HFFc6 (cell line): ENCODE measurements around the gene KRT79. TPM values are rescaled to one million over a fixed set of nuclear protein-coding genes. Genes with fewer than 3 reads are reported as not detected.

ENCODE experiments used
- DNase-seq: peaks from one replicate; pipeline ENCODE4 v3.0.0-alpha.2; 2018
- H3K27ac Mint-ChIP-seq: 2 replicates; pipeline ENCODE4 v1.8.0; 2020; ENCODE audit warnings: mild to moderate bottlenecking, mixed read lengths
- H3K27me3 Mint-ChIP-seq: 2 replicates; pipeline ENCODE4 v1.8.0; 2021; ENCODE audit warnings: mild to moderate bottlenecking, moderate library complexity, mixed read lengths; ENCODE audit not compliant: insufficient read depth
- H3K36me3 Mint-ChIP-seq: 2 replicates; pipeline ENCODE4 v1.8.0; 2021; ENCODE audit warnings: low read depth, mixed read lengths
- H3K4me1 Mint-ChIP-seq: 2 replicates; pipeline ENCODE4 v1.8.0; 2020; ENCODE audit warnings: low read depth, mixed read lengths
- H3K4me3 Mint-ChIP-seq: 2 replicates; pipeline ENCODE4 v1.8.0; 2020; ENCODE audit warnings: mild to moderate bottlenecking, moderate library complexity, mixed read lengths
- H3K9me3 Mint-ChIP-seq: 2 replicates; pipeline ENCODE4 v1.8.0; 2020; ENCODE audit warnings: mild to moderate bottlenecking, mixed read lengths
- total RNA-seq, 6 experiments: library from RNA; stranded (reverse); fragmentation: NEBNext Ultra II Directional; extraction: Animal tissue kit (Norgen Biotek cat#: 25700); gene quantifications; 2 replicates in 1 of 6; 3 replicates in 5 of 6; pipeline ENCODE4 v1.2.3, GENCODE V29; 2021
- TF ChIP-seq, protein P1 (sequence below): fragments of 200-600 bp; sonication (generic); IDR thresholded peaks from 2 replicates; pipeline ENCODE4 v1.5.0; 2021; ENCODE audit warnings: antibody characterized with exemption, mild to moderate bottlenecking

The KRT79 gene
- total RNA-seq, 6 experiments from 2014 or later = not detected

DNA sequence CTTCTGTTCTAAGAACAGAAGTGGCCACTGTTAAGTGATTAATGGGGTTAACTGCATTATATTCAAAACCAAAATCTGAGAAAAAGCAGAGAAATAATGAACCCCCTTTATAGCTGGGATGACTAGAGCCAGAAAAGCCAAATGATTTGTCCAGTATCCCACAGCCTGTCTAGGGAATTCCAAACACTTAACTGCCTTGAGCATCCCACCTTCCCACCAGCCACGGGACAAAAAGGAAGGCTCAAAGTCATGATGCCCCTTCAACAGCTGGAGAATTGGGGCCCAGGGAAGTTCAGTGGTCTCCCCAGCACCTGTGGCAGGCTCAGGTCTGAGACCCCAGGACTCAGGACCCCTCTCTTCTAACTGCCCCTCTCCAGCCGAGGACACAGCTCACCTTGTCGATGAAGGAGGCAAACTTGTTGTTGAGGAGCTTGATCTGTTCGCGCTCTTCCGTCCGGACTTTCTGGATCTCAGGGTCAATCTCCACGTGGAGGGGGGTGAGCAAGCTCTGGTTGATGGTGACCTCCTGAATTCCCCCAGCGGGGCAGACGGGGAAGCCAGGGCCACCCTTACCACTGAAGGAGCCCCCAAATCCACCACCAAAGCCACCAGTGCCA, 20.8 kb downstream of the KRT79 start:
- TF ChIP-seq, protein P1, sequence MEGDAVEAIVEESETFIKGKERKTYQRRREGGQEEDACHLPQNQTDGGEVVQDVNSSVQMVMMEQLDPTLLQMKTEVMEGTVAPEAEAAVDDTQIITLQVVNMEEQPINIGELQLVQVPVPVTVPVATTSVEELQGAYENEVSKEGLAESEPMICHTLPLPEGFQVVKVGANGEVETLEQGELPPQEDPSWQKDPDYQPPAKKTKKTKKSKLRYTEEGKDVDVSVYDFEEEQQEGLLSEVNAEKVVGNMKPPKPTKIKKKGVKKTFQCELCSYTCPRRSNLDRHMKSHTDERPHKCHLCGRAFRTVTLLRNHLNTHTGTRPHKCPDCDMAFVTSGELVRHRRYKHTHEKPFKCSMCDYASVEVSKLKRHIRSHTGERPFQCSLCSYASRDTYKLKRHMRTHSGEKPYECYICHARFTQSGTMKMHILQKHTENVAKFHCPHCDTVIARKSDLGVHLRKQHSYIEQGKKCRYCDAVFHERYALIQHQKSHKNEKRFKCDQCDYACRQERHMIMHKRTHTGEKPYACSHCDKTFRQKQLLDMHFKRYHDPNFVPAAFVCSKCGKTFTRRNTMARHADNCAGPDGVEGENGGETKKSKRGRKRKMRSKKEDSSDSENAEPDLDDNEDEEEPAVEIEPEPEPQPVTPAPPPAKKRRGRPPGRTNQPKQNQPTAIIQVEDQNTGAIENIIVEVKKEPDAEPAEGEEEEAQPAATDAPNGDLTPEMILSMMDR = no peak
- peaks cover 45% of the 10 kb centered on the region for H3K27me3 Mint-ChIP-seq
- no peak overlapping the region for H3K27ac Mint-ChIP-seq
- H3K4me3 Mint-ChIP-seq = no peak overlapping the region
- no peak for DNase-seq
- peaks cover 9% of the 10 kb centered on the region for H3K4me1 Mint-ChIP-seq
- no peaks in the 10 kb centered on the region for H3K9me3 Mint-ChIP-seq
- no peaks in the 10 kb centered on the region for H3K36me3 Mint-ChIP-seq

DNA sequence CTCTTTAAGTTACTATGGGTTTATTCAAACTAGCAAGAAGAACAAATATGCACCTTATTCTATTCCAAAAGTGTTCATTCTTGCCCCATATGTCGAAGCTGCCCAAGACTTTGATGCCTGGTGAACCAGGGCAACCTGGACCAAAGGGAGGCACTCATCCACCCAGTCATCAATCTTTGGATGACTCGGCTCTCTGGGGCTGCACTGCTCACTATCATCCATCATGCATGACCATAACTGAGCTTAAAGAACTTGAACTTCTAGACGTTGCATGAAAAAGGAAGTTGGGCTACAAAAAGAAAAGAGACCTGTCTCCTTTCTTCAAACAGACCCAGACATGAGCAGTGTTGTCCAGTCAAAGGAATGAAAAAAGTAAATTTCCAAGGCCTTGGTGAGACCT, 21.4 kb downstream of the KRT79 start:
- peaks cover 9% of the 10 kb centered on the region for H3K4me1 Mint-ChIP-seq
- H3K4me3 Mint-ChIP-seq = no peak overlapping the region
- H3K27ac Mint-ChIP-seq = no peak overlapping the region
- DNase-seq = no peak
- peaks cover 45% of the 10 kb centered on the region for H3K27me3 Mint-ChIP-seq
- H3K9me3 Mint-ChIP-seq = no peaks in the 10 kb centered on the region
- TF ChIP-seq, protein P1 = no peak
- no peaks in the 10 kb centered on the region for H3K36me3 Mint-ChIP-seq

DNA sequence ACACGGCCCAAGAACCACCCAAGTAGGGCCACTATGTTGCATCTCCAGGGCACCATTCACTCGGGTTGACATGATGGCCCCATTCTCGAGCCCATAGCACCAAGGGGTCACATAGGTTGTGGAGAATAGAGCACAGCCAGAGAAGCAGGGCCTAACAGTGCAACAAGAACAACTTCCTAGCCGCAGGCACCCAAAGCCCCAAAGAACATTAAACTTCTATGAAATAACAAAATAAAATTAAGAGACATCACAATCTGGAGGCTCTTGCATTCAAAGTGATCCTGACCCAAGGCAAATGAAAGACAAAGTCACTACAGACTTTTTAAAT, 22.1 kb downstream of the KRT79 start:
- Mint-ChIP-seq H3K27ac (no peak overlapping the region), H3K4me3 (no peak overlapping the region), H3K4me1 (peaks cover 9% of the 10 kb centered on the region), H3K36me3 (no peaks in the 10 kb centered on the region), H3K9me3 (no peaks in the 10 kb centered on the region), H3K27me3 (peaks cover 43% of the 10 kb centered on the region)
- TF ChIP-seq, protein P1 = no peak
- DNase-seq = no peak

DNA sequence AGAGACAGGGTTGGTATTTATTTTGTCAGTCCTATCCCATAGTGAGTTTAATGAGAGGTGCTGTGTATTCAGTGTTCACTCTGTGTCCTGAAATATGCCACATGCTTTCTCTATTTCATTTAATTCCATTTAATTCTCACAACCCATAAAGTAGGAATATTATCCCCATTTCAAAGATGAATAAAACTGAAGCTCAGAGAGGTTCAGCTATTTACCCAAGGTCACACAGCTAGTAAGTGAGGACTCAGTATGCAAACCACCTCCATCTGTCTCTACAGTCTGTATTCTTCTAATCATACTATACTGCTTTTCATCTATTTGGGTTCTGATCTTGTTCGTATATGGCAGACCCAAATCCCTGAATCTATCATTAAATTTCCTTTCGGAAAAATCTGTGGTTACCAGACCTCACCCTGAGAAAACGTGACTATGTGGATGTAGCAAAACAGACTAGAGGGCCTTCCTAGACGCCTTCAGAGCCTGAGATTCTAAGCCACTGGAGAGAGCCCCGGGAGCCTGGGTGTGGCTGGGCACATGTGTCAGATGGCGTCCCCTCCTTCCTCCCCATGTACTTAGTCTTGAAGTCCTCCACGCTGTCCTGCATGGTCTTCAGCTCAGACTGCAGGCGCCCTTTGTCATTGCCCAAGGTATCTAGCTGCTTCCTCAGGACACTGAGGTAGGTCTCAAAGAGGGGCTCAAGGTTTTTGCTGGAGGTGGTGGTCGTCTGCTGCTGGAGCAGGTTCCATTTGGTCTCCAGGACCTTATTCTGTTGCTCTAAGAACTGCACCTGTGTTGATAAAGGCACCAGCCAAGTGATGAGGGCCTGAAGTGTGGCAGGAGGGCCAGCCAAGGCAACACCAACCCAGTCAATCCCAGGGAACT, 22.7 kb downstream of the KRT79 start:
- no peaks in the 10 kb centered on the region for H3K36me3 Mint-ChIP-seq
- peaks cover 47% of the 10 kb centered on the region for H3K27me3 Mint-ChIP-seq
- TF ChIP-seq, protein P1 = no peak
- H3K27ac Mint-ChIP-seq = no peak overlapping the region
- peaks cover 9% of the 10 kb centered on the region for H3K4me1 Mint-ChIP-seq
- no peak for DNase-seq
- H3K9me3 Mint-ChIP-seq = no peaks in the 10 kb centered on the region
- H3K4me3 Mint-ChIP-seq = no peak overlapping the region

DNA sequence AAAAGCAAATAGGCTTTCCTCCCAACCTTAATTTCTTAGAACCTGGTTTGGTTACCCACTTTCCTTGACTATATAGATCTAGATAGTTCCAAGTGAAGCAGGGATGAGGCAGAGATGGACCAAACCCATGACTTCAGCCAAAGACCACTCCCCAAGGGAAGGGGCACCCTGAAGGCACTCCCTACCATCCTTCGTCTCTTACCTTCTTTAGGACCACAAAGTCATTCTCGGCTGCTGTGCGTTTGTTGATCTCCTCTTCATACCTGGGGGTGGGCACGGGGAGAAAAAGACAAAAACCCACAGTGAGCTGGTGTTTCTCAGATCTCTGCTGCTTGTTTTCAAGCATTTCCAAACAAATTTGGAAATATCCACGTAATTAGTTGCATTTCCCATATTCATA, 23.6 kb downstream of the KRT79 start:
- no peak overlapping the region for H3K4me3 Mint-ChIP-seq
- TF ChIP-seq, protein P1 = no peak
- H3K9me3 Mint-ChIP-seq = no peaks in the 10 kb centered on the region
- peaks cover 43% of the 10 kb centered on the region for H3K27me3 Mint-ChIP-seq
- no peak for DNase-seq
- H3K27ac Mint-ChIP-seq = no peak overlapping the region
- H3K36me3 Mint-ChIP-seq = no peaks in the 10 kb centered on the region
- H3K4me1 Mint-ChIP-seq = peaks cover 9% of the 10 kb centered on the region
